ENCODE results near the gene LY86.
A peak's percentile ranks its signal among the peaks of the same experiment; 100 is the strongest.
"Not testable (repeated sequence)": the region's sequence is repeated elsewhere in the genome, so short reads cannot be mapped to it uniquely, and the experiment has no call there.

LY86 gene

DNA sequence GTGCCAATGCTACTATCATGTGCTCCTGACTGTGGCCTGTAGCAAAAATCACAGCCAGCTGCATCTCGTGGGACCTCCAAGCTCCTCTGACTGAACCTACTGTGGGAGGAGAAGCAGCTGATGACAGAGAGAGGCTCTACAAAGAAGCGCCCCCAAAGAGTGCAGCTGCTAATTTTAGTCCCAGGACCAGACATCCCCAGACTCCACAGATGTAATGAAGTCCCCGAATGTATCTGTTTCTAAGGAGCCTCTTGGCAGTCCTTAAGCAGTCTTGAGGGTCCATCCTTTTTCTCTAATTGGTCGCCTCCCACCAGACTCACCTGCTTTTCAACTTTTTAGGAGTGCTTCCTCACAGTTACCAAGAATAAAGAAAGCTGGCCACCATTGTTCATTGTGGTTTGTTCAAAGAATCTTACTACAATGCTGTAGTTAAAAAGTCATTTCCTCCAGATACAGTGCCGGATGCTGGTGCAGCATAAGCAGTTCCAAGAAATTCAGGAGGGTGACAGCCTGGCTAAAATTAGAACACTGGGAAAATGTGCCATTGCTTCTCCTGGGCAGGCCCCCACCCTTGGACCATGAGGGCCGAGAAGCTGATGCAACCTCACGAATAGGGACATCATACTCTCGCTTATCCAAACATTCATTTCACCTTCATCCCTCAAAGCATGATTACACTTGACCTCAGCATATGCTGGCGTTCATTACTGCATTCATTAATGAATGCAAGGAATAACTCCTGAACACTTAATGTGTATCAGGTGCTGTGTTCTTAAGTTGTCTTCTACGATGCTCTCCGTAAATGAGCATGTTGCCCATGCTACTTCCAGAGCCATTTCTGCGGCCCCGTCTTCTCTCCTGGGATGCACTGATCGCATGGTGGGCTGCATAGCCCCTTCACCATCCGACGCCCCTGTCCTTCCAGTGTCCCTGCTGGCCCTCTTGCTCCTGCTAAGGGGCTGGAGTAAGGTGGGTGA is 66.4 kb downstream of the LY86 start:
- DNase-seq (ENCODE audit: low spot score), result no peak

- no peak for DNase-seq (ENCODE audit: low spot score)
These were observed 67.3 kb downstream of the LY86 start for GRCh38 chr6:6655805-6656251.

GRCh38 chr6:6656287-6656686 is 67.8 kb downstream of the LY86 start:
- DNase-seq (ENCODE audit: low spot score), result no peak

DNA sequence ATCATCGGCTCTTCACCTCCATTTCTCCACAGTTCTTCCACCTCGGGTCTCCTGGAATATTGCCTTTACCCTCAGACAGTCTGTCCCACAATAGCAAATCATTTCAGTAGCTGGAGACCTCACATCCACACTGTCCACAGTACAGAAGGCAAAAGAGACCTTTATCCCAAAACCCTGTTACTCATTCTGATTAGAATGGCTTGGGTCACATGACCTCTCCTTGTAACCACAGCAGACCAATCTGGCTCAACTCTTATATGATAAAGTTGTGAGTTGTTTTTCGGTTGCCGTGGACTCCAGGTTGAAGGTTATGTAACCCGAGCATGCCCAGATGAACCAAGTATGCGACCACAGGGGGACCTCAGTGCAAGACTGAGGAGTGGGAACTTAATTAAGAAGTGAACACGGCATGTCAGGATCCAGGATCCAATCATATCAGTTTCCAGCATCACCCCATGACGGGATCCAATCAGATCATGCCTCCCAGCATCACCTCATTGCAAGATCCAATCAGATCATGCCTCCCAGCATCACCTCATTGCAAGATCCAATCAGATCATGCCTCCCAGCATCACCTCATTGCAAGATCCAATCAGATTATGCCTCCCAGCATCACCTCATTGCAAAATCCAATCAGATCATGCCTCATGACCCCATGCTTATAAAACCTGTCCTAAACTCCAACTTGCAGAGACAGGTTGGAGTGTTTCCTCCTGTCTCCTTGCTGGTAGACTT is 68.7 kb downstream of the LY86 start:
- no peak for DNase-seq (ENCODE audit: low spot score)

- no peak for DNase-seq (ENCODE audit: low spot score)
These were observed 69.3 kb downstream of the LY86 start for GRCh38 chr6:6657820-6658217.

- DNase-seq (ENCODE audit: low spot score), result no peak
These were observed 71.2 kb downstream of the LY86 start for GRCh38 chr6:6659600-6660327.

DNA sequence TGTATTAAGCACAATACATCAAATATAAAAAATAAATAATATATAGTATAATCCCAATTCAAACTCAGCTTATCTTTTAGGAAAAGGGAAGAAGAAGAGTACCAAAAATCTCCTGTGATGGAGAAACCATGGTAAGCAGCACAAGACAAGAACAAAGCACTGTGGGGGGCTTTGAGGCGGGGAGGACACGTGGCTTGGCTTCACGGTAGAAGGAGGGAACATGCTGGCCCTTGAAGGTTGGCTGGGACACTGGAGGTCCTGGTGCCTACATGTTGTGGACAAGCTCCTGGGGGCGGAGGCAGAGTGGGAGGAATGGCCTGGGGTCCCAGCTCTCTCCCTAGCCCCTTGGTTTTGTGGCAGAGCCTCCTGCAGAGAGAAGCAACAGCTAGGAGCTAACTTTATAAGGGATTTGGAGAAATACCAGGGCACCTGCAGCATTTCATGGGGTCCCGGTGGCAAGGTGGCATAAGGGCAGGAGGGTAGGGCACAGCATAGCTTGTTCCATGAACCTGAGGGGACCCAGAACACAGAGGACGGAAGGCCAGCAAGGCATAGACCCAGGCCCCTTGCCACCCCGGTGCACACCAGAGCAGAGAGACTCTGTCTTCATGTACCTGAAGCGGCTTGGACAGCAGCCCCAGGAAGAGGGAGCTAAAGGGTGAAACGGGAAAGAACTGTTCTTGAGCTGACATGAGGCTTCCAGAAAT is 72.0 kb downstream of the LY86 start:
- no peak for DNase-seq (ENCODE audit: low spot score)

GRCh38 chr6:6661191-6661590 is 72.7 kb downstream of the LY86 start:
- DNase-seq (ENCODE audit: low spot score), result no peak

DNA sequence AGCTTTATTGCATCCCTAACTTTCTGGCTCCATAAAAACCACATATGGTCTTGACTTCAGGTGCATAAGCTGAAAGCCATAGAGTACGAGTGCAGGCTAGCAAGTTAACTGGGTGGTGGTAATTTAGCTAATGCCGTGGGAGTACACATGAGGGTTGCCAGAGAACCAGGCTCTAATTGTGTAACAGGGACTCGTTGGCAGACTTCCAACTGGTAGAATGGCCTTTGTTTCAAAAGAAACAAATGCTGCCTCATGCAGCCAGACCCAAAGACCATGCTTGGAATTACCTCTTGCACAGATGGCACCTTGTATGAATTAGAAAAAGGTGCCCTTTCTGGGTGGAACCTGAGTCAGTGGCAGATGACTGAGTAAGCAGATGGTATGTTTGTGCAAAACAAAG is 73.2 kb downstream of the LY86 start:
- no peak for DNase-seq (ENCODE audit: low spot score)

DNA sequence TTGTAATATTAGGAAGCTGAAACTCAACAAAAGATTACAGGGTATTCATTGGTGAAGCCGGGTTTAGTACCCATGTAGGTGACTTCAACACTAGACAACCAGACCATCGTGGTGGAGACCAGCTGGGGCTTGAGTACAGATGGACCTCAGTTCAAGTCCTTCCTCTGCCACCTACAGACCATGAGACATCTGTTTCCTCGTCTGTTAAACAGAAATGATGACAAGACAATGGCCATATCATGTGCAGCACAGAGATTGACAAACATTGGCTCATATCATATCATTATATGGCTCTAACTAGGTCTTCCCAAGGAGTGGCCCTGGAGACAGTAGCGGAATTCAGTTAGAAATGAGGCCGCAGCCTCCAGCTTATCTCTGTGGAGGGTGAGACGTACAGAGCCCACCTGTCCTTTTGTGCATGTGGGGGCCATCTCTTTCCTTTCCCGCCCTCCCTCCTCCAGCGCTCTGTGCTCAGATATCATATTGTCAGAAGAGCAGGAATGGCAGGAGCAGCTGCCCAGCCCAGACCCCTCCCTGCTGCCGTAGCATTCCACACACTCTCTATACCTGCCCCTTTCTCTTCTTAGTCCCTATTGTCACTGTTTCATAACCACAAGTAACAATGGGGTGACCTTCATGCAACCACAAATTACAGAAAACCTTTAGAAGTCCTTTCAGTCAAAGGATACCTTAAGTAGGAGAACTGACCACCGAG is 75.1 kb downstream of the LY86 start:
- DNase-seq (ENCODE audit: low spot score), result no peak

- no peak for DNase-seq (ENCODE audit: low spot score)
These were observed 77.2 kb downstream of the LY86 start for GRCh38 chr6:6665555-6666243.

- DNase-seq (ENCODE audit: low spot score), result not testable (repeated sequence)
These were observed 81.6 kb downstream of the LY86 start for GRCh38 chr6:6670150-6670549.

DNA sequence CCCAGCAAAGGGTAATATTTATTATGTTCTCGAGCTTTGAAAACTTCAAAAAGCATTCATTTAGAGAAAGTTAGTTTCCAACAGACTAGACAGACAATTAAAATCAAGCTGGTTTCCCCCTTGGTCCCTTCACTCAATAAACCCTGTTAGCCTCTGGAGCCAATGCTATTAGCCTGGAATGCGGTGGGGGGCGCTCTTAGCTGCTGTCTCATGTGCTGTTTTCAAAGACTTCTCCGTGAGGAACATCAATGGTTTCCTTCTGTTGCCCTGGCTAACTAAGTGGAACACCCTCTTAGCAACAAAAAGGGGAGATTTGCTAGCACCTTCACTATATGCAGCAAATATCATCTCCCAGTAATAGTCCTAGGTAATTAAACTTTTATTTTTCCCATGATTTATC is 86.4 kb downstream of the LY86 start:
- no peak for DNase-seq (ENCODE audit: low spot score)

DNA sequence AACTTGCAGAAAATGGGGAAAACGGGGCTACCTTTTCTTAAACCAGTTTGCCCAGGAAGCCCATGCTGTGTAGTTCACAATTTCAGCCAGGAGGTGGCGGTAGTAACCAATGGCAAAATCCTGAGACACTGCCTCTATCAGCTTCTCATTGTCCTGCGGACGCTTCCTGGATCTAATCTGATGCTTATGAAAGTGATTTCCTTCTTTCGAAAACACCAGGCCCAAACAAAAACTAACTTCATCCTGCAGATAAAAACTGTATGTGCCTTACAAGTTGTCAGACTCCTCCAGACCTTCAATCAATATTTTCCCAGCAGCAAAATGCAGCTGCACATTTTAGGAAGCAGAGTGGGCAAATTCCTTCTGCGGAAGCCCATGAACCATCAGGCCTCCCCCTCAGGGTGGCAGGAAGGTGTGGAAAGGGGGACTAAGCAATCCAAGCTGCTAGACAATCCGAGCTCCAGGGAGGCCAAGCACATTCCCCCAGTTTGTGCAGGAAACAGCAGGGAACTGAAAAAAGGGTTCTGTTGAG is 88.5 kb downstream of the LY86 start:
- DNase-seq (ENCODE audit: low spot score), result peak; percentile 86

DNA sequence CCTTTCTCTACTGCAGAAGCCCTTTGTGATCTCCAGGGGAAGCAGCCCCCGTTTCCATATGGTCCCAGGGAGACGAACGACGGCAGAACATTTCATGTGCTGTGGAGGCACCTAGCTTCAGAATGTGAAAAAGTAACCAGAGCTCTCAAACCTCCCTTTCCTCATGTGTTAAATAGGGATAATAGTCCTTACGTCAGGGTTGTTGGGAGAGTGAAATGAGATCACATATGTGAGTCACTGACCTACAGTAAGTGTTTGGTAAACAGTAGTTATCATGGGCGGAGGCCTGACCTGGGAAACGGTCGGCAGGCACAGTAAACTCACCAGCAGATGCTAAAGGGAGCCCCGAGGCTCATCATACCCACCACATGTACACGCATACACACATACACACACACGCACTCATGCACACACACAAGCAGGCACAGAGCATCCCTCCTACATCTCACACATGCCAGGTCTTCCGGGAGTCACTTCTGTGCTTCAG is 89.7 kb downstream of the LY86 start:
- peak; percentile 70 for DNase-seq (ENCODE audit: low spot score)

DNA sequence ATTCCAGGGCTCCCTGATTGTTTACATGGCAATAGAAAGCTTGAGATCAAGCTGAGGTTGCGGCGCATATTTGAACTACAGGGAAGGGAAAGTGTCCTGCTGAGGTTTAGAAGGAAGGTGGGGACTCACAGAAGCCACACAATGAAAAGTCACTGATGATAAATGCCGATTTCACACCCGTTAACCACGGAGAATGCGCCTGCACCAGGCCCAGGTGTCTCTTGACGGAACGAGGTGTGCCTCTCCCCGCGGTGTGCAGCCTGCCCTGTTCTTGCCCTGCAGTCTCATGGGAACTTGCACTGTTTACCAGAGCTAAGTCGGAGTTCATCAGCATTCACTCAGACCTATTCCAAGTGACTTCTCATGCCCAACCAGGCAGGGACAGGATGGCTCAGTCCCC is 90.3 kb downstream of the LY86 start:
- DNase-seq (ENCODE audit: low spot score), result no peak

DNA sequence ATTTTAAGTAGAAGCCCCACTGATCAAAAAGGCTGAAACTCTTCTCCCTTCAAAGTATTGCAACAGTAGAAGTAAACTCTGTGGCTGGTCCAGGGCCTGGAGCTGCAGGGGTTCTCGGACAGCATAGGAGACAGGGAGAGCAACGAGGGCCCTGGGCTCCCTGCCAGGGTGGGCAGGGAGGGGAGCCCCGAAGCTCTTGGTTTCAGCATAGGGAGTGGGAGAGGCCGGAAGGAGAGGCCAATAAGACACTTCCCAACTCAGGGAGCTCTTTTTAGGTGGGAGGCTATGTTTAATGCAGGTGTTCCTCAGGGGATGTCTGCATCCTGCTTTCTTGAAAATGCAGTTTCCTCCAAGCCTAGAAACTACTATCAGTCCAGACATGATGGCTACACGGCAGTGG is 91.1 kb downstream of the LY86 start:
- DNase-seq (ENCODE audit: low spot score), result no peak

DNA sequence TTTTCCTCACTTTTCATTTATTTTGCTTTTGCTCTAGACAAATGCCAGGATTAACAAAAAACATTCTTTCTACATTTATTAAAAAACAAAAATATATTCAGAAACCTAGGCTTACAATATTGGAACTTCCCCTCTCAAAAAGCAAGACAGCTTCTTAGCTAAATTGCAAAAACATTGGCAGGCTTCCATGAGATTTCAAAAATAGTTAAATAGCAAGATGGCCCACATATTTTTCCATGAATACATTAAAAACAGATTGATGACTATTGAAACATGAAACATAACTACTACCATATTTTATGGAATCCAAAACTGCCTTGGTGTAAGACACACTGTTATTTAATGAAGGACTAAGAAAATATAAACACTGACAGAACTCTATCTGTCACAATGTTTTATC is 92.0 kb downstream of the LY86 start:
- DNase-seq (ENCODE audit: low spot score), result peak; percentile 54

DNA sequence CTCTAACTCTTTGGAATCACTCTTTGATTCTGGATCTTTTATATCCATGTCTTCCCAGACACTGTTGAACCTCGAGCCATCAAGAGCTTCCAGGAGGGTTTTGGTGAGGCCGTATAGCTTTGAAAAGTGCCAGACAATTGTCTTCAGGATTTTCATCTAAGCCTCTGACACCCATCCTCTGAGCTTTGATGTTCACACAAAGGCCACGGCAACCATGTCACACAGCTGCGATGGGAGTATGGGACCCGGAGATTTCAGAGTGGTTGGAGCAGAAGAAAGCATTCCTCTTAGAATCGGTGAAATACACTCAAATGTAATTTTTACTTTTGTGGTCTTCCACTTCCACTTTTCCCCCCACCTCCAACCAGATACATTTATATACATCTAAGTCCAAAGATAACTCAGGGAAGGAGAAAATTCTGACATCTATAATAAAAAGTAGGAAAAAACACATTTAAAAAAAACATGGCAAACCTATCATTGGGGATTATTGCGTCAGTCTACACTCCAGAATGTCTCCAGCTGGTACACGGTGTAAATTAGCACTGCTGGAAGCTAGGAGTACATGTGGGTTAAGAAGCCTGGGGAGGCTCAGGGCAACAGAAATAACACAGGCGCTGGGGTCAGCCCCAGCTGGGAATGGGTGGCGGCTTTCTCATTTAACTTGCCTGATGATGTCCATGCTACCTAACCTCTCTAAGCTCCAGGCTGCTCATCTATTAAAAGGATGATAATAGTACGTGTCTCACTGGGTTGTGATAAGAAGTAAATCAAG is 92.7 kb downstream of the LY86 start:
- no peak for DNase-seq (ENCODE audit: low spot score)
